Stimulated activated CD4-positive, alpha-beta T cell treated with anti-CD3 and anti-CD28 coated beads, Interleukin-1b, Interleukin-23, amount 100 ng/mL, for 48 hours (primary cell): ENCODE results near the gene MOV10L1.
"Not testable (repeated sequence)": the region's sequence is repeated elsewhere in the genome, so short reads cannot be mapped to it uniquely, and the experiment has no call there.

Source experiments
- DNase-seq: peaks from one replicate; pipeline ENCODE4 v3.0.0-alpha.2; 2020

MOV10L1 gene

DNA sequence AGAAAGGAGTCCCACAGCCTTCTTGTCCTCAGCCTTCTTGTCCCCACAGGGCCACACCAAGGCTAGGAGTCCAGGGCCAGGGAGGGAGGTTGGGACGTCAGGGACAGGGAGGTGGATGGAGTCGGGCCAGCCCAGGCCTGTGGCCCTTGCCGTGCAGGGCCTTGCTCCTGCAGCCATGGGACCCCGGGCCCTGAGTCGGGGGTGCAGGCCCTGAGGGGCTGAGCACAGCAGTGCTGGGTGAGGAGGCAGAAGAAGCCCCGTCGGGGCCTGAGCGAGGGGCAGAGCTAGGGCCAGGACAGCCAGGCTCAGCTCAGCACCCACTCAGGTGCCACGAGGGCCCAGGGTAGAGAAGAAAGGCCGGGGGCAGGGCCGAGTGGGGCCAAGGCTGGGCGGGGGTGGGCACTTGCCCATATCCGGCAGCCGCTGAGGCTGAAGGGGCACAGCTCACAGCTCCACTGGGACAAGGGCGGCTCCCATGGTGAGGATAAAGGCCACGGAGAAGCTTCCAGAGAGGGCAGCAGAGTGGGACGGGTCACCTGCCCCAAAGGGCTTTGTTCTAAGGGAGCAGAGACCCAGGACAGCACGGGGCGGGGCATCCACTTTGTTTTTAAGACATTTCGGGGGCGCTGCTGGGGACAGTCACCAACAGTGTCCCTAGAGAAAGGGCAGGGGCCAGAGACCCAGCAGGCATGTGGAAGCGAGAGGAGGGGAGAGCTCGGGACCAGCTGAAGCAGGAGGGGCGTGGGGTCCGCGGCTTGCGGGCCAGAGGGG is 8.2 kb upstream of the MOV10L1 start:
- DNase-seq = no peak

DNA sequence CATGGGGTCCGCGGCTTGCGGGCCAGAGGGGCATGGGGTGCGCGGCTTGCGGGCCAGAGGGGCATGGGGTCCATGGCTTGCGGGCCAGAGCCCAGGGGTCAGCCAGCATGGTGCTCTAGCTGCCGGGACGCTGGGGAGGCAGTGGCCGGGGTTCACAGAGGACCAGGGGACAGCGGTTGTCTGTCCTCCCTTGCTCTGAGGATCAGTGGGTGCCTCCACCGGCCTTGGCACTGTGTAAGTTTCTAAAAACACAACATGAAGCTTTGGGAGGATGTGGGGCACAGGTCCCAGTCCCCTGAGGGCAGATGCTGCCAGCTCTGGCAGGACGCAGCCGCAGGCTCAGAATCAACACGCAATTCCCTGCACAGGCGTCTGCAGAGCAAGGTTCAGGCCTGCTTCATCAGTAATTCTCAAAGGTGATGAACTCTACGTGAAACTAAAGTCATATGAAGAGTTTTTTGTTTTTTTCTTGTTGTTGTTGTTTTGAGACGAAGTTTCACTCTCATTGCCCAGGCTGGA is 7.5 kb upstream of the MOV10L1 start:
- no peak for DNase-seq

DNA sequence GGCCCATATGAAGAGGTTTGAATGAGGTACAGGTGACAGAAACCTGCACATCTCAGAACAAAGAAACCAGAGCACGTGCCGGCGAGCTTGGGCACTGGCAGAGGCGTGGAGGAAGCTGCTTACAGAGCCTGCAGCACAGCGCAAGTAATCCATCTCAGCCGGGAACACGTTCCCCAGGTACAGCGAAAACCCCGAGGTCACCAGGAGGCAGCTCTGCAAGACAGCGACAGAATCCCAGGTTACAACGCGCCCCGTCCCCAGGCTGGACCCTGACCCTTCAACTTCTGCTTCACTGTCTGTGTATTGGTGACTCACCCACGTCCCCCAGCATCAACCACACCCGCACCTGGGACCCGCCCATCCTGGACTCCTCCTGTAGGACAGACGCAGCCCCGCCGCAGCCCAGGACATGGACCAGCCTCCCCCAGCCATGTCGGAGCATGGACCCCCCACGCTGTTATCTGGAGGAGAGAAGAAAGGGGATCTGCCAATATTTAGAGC is 6.8 kb upstream of the MOV10L1 start:
- no peak for DNase-seq

DNA sequence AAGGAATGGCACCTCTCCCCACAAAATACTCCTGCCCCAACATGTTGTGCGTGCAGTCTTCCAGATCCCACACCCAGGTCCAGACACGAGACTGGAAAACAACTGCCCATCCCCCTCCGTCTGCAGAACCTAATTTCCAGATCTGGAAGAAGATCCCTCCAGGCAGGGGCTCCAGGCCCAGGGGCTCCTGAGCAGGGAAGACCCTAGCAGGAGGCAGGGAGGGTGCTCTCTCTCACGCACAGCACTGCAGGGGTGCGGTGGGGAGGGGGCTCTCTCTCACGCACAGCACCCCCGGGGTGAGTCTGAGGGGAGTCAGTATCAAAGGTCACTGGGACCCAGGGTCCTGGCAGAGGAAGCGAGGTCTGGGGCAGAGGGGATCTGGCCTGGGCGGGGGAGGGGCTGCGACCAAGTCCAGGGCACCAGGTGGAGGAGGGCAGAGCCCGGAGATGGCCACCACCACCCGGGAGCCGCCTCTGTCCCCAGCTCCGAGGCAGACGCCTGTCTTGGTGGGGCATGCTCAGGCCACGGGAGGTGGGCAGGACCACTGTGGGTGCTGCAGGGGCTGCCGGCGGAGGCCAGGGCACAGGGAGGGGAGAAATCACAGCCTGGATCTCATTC is 6.2 kb upstream of the MOV10L1 start:
- DNase-seq = no peak

DNA sequence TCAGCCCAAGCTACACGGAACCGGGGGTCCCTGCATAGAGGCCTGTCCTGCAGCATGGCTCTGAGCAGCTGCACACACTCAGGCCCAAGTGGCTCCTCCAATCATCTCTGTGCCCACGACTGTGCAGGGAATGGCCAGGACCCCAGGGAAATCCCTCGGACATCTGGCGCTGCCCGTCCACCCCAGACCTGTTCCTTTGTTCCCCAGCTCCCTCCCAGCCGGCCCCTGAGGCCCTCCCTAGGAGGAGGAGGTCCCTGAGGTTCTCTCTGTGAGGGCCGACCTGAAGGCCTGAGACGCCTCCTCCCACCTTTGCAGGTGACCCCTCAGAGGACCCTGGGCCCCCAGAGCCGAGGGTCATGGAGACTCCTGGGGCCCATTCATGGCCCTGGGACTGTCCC is 5.7 kb upstream of the MOV10L1 start:
- DNase-seq = no peak

DNA sequence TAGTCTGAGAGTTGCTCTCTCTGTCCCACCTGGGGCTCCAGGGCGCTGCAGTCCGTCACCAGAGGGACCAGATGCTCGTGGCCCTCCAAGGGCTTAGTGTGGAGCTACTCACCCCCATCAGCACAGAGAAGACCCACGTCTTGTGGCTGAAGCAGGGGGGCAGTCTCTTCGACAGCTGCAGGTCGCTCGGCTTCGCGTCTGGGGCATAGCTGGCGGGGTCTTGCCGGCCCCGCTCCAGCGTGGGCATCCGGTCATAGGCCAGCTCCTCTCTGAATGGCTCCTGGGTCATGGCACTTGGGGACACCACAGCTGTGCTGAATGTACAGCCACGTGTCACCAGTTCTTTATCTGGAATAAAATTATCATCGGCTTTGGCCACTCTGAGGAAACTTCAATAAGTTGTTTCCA is 5.2 kb upstream of the MOV10L1 start:
- no peak for DNase-seq

DNA sequence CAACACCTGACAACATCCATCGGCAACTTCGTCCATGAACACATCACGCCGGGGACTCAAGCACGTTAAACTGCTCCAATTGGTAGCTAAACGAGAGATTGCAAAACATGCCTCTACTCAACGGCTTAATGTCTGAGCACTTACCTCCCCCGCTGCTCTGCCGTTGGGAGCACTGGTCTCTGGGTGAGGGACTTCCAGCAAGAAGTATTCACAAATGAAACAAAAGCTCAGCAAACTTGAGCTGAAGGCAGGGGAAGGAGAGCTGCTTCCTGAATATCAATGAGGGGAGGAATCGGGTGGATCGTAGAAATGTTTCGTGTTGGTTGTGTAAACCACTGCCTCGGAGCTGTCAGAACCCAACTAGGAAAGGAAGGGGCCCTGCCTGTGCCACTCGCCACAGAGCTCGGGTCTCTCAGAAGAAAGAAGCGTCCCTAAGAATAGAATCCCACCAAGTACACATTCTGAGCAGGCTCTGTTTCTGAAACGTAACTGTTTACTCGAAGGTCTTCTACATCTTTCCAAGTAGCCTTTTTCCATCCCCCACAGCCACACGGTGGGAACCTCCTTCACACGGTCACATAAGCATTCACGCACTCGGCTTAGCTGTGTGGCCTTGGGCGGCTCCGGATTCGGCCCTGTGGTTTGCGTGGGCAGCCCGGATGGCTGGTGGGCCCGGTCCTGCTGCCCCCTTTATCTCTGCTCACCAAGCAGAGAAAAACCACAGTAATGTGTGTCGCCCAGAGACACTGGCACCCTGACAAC is 4.4 kb upstream of the MOV10L1 start, which contains the start of gene MLC1:
Gene MLC1 (minus strand): TSS at position 216 of the 762 bp plus-strand sequence. CDS start 524 bp downstream, outside the sequence.
- no peak for DNase-seq

DNA sequence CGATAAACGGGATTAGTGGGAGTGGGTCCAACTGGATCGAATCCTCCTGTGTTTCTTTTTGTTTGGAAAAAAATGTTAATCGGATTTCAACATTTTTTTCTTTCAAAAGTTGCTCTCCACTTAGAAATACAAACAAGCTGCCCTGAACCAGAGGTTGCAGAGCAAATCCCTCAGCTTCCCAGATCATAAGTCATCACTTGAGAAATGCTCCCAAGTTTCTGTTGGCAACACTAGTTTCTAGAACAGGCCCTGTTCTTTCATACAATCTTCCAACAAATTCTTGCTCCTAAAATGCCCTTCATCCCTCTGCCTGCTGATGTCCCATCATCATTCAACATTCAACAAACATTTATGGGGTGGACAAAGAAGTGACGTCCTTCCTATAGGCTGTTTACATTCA is 3.3 kb upstream of the MOV10L1 start:
- no peak for DNase-seq

DNA sequence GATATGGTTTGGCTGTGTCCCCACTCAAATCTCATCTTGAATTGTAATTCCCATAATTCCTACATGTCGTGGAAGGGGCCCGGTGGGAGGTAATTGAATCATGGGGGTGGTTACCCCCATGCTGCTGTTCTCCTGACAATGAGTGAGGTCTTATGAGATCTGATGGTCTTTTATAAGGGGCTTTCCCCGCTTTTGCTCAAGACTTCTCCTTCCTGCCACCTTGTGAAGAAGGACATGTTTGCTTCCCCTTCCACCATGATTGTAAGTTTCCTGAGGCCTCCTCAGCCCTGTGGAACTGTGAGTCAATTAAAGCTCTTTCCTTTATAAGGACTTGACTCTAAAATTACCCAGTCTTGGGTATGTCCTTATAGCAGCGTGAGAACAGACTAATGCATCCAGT is 2.8 kb upstream of the MOV10L1 start:
- DNase-seq = not testable (repeated sequence)

DNA sequence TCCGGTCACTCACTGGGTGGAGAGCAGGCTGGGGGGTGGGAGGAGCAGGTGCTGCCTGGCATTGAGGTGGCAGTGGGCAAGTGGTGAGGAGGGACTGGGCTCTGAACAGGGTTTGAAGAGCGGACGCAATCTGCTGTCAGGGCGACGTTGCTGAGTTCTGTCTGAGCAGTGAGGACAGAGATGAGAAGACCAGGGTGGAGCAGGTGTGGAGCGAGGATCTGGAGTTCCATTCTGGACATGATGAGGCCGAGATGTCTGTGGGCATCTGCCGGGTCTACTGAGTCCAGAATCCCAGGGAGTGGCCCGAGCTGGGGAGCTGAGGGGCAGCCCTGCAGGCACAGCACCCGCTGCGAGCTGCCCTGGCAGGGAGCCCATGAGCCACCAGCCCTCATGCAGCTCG is 2.2 kb upstream of the MOV10L1 start:
- no peak for DNase-seq

DNA sequence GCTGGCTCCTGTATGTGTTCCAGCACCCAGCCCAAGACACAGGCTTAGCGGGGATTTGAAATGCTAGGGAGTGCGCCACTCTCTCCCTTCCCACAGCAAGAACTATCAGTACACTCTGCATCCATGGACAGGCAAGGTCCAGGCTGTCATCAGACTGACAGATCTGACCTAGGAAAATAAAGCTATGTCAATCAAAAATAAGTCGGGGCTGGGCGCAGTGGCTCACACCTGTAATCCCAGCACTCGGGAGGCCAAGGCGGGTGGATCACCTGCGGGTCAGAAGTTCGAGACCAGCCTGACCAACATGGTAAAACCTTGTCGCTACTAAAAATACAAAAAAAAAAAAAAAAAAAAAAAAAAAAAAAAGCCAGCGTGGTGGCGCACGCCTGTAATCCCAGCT is 1.7 kb upstream of the MOV10L1 start:
- no peak for DNase-seq

DNA sequence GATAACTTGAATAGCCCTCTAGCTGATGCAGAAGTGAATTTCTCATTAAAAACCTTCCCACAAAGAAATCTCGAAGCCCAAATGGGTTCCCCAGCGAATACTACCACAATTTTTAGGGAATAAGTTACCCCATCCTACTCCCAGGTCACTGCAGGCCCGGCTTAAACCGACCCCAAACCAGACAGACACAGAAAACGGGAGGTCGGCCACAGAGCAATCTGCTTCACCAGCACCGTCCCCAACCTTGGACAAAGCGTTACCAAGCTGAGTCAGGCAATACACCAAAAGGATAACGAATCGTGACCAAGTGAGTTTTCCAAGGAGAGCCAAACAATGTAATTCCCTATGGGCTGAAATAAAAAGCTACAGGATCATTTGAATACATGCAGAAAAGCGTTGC is 575 bp upstream of the MOV10L1 start:
- DNase-seq = no peak

DNA sequence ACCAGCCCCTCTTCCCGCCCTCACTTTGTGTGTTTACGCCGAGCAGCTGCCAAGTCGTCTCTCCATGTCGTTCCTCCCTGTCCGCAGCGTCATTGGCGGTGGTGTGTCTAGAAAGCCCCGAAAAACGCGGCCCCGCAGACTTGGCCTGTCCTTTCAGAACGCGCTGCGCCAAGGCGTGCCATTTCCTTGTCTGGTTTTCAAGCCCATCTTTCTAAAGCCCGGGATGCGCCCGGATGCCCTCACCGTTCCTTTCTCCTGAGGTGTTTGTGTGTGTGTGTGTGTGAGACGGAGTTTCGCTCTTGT is 557 bp downstream of the MOV10L1 start:
- DNase-seq = no peak

DNA sequence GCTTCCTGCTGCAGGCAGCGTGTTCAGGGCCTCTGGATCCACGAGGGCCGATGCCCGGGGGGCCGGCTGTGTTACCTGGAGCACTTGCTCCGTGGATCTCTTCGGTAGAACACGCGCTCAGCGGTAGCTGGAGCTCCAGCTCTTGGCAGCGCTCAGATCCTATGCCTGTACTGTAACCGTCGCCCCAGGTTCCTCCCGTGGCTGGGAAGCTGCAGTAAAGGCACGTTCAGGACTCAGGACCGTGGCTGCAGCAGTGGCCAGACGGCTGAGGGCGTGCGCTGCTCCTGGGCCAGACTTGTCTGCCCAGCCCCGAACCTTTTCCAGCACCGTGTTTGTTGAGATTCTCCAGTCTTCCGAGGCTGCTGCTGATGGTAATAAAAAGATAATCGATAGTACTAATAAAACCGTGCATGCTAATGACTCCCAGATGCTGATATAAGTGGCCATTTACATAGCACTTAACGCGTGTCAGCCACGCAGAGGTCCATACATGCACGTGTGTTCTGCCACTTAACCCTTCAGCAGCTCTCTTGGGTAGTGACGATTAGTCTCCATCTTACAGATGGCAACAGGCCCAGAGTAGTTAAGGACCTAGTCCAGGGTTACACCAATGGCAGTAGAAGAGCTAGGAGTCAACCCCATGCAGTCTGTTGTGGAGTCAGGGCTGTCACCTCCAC is 1.4 kb downstream of the MOV10L1 start:
- DNase-seq = no peak

DNA sequence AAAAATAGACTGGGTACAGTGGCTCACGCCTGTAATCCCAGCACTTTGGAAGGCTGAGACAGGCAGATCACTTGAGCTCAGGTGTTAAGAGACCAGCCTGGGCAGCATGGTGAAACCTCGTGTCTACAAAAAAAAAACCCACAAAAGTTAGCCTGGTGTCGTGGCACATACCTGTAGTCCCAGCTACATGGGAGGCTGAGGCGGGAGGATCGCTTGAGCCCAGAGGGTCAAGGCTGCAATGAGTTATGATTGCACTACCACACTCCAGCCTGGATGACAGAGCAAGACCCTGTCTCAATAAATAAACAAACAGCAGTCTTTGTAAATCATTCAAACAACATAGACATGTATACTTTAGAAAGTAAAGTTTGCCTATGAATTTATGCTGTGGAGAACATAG is 2.5 kb downstream of the MOV10L1 start:
- no peak for DNase-seq

DNA sequence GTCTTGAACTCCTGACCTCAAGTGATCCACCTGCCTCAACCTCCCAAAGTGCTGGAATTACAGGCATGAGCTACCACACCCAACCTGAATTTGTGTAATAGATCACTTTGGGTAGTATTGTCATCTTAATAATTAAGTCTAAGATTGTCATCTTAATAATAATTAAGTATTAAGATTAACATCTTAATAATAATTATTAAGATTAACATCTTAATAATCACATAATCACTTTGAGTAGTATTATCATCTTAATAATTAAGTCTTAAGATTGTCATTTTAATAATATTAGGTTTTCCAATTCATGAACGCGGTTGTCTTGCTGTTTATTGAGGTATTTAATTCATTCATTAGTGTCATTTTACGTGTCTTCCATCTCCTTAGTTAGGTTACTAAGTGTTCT is 8.2 kb downstream of the MOV10L1 start:
- DNase-seq = no peak

DNA sequence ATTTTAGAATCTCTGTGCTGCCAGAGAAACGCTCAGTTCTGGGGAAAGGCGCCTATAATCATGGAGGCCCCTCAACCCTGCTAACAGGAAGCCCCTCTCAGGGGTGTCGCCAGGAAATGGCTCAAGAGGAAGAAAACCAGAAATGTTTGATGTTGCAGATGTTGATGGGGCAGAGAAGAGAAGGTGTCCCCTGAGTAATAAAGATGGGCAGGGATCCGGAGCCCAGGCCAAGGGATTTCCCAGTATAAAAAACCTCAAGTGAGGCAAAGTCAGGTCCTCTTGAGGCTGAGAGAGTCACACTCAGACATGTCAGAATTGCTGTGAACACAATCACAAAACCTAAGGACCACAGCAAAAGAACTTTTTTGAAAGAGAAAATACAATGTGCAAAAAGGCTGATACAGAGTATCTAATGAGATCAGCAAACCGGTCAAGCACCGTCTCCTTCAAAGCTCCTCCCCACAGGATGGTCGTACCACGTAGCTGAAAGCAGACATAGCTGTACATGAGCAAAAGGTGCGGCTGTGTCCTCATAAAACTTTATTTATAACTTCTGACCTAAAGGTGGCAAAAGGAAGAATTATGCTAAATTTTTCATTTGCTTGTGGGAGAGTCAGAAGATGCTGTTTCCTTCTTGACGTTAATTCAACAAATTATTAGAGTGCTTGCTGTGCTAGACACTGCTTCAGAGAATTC is 12.2 kb downstream of the MOV10L1 start:
- no peak for DNase-seq

DNA sequence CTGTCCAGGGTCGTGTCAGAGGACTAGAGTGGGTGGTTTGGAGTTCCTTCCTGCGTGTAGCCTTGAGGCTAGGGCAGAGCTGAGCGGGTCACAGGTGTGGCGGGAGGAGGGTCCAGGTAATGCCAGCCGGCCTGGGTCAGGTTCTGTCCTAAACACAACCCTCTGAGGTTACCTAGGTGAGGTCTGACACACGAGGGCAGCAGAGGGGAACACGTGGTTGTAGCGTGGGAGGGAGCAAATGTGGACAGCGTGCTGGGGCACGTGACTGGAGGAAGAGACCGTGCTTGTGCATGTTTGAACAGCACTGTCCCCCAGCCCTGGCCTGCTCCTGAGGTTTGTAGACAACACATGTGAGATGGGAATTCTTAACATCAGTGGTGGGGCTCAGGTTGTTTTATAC is 13.1 kb downstream of the MOV10L1 start:
- DNase-seq = no peak

DNA sequence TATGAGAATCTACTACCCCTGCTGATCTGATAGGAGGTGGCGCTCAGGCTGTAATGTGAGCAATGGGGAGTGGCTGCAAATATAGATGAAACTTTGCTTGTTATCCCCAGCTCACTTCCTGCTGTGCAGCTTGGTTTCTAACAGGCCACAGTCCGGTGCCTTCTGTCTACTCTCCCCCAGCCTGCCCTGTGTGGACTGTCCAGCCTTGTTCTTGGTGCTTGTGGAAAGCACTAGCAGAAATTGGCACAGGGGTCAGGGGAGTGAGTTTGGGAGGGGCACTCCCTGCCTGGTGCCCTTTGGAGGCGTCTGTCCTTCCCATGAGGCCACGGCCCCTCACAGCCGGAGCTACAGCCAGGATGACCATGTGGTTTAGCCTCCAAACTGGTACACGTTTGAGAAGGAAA is 14.3 kb downstream of the MOV10L1 start:
- DNase-seq = no peak

DNA sequence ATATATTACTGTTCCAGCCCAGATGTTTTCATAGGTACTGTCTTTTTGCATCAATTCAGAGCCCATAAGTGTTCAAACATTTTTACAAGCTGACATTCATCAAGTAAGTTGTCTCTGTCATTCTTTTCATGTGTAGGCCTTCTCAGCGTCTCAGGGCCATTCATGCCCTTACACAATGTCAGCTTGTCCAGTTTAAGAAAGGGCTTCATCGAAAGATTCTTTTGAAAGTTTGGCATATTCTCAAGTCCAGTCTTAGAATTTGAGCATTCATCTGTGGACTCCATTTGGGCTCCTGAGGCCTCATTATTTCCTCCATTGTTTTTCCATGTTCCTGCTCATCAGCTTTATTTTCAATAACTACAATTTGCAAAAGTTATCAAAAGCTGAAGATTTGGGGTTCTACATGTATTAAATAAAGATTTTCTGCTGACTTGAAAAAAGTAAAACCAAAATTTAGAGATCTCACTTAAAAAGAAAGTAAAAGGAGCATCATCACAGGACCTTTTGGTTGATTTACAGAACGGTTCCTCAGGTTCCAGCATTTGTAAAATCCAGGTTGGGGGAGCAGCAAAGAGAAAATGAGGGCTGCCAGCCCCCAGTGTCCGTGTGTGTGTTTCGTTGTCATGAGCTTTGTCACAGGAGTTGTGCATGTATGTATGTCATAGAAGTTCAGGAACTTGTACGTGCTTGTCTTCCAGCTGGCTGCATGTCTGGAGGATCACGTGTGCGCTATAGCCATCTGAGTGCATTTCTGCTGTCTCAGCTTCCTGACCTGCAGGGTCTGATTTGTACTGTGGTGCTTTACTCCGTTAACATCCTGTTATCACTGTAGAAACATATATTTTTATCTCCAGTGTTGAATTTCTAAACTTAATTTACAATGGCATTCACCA is 15.6 kb downstream of the MOV10L1 start:
- DNase-seq = no peak

DNA sequence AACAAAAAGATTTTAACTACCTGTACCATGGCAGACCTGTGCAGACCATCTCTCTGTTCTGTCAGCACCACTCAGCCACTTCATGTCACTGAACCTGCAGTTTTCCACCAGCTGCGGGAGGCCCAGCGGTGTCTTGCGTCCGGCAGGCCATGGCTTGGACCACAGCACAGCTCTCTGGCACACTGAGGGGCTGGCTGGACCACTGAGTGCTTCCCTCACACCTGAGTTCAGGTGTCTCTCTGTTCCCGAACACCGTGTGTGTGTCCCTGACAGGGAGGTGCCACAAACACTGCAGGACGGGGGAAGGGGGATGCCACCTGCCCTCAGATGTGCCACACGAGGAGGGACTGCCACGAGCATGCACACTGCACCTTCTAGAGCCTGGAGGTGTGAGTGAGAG is 17.7 kb downstream of the MOV10L1 start:
- DNase-seq = no peak
